Transverse colon (tissue), 4 donors: ENCODE results near the gene UTP18. TPM values are rescaled to one million over a fixed set of nuclear protein-coding genes. Genes with fewer than 3 reads are reported as not detected.
"Not testable (repeated sequence)": the region's sequence is repeated elsewhere in the genome, so short reads cannot be mapped to it uniquely, and the experiment has no call there.

ENCODE experiments used
- DNase-seq: peaks from one replicate; pipeline ENCODE4 v3.0.0-alpha.2; 2019
- H3K27ac ChIP-seq, 4 donors: fragments of 200-600 bp; sonication (generic); 2 replicates each; pipeline ENCODE4 v1.5.1; 2016 to 2018; ENCODE audit warnings: inconsistent platforms in 4 of 4
- H3K27me3 ChIP-seq: fragments of 200-600 bp; sonication (generic); 2 replicates; pipeline ENCODE4 v1.5.1; 2017; ENCODE audit warnings: inconsistent platforms
- H3K36me3 ChIP-seq, 4 donors: fragments of 200-600 bp; sonication (generic); 2 replicates each; pipeline ENCODE4 v1.5.1; 2017 to 2019; ENCODE audit warnings: inconsistent platforms in 4 of 4
- H3K4me1 ChIP-seq, 4 donors: fragments of 200-600 bp; sonication (generic); 2 replicates each; pipeline ENCODE4 v1.5.1; 2017 to 2020; ENCODE audit warnings: inconsistent platforms in 4 of 4
- H3K4me3 ChIP-seq, 4 donors: fragments of 200-600 bp; sonication (generic); 1 replicate in 1 of 4; 2 replicates in 3 of 4; pipeline versions ENCODE4 v1.5.1 to v1.6.1; 2017 to 2019; ENCODE audit warnings: inconsistent platforms in 4 of 4
- H3K9me3 ChIP-seq, 2 donors: fragments of 200-600 bp; sonication (generic); 2 replicates each; pipeline ENCODE4 v1.5.1; 2017 to 2019; ENCODE audit warnings: inconsistent platforms in 2 of 2
- CTCF ChIP-seq, 5 experiments: fragments of 200-600 bp in 3 of 5; fragments of 450-650 bp in 2 of 5; sonication (generic) in 3 of 5; IDR thresholded peaks; 1 replicate in 2 of 5; 2 replicates in 3 of 5; pipeline ENCODE4 v1.5.1; 2016 to 2017; ENCODE audit warnings: antibody characterized with exemption in 5 of 5, inconsistent platforms in 3 of 5, mild to moderate bottlenecking in 2 of 5, moderate library complexity in 1 of 5
- EP300 ChIP-seq: sonication (generic); formaldehyde crosslinking; IDR thresholded peaks from one replicate; pipeline ENCODE4 v1.6.1; 2017; ENCODE audit warnings: antibody characterized with exemption, low read depth
- POLR2A ChIP-seq: fragments of 450-650 bp; IDR thresholded peaks from one replicate; pipeline ENCODE4 v1.6.1; 2016; ENCODE audit warnings: antibody characterized with exemption, mild to moderate bottlenecking, moderate library complexity
- POLR2AphosphoS5 ChIP-seq, 3 donors: sonication (generic); formaldehyde crosslinking; IDR thresholded peaks; one replicate each; pipeline ENCODE4 v1.6.1; 2016; ENCODE audit warnings: antibody characterized with exemption in 3 of 3
- WGBS, 2 donors: methylation state at CpG; one replicate each; pipeline ENCODE4 v1.1.5; 2018; ENCODE audit warnings: low coverage in 1 of 2; 5-methylcytosine and 5-hydroxymethylcytosine counted together
- in situ Hi-C, 4 donors: fragments of 200-750 bp; cut with MboI; loops; one replicate each; pipeline versions ENCODE4 v1.15.0 to v1.15.1; 2017; ENCODE audit warnings: low sequenced_read_pairs in 3 of 4, low pct_ligation_motif_present in 1 of 4, low pct_unique_long_range_greater_than_20kb in 1 of 4
- intact Hi-C: fragments of 100-400 bp; cut with DNase I; formaldehyde crosslinking; loops from one replicate; pipeline ENCODE4 v1.15.1; 2023; ENCODE audit warnings: low total_unique reads
- total RNA-seq, 4 donors: library from RNA; depleted of rRNA; stranded (reverse); fragments of >200 nt; gene quantifications; one replicate each; pipeline ENCODE4 v1.1.0, GENCODE V29; 2016

The UTP18 gene
- total RNA-seq, 4 donors from 2014 or later: 13.1 to 33.0 (median 18.8) TPM

GRCh38 chr17:51224402-51225262 is 35.7 kb upstream of the UTP18 start:
- intact Hi-C loops (no loop called here), in situ Hi-C loops (no loop called here)
- WGBS, 2 donors: 42 to 44% methylated on average over 10 of the region's 10 CpGs
- DNase-seq: no peak
- no peak for TF ChIP-seq POLR2AphosphoS5 (IDR thresholded peaks at IDR 0.05)
- TF ChIP-seq EP300: no peak
- TF ChIP-seq CTCF (IDR thresholded peaks at IDR 0.05): no peak
- TF ChIP-seq POLR2A: no peak
- Histone ChIP-seq H3K27me3 (no peaks in the 10 kb centered on the region), H3K9me3 (no peaks in the 10 kb centered on the region), H3K36me3 (peaks cover 0 to 26% (median 11%) of the 10 kb centered on the region in 4 donors), H3K27ac (peak overlapping the region in 1 of 4 donors; percentile 34), H3K4me3 (no peak overlapping the region), H3K4me1 (peaks cover 0 to 21% (median 11%) of the 10 kb centered on the region in 4 donors)

DNA sequence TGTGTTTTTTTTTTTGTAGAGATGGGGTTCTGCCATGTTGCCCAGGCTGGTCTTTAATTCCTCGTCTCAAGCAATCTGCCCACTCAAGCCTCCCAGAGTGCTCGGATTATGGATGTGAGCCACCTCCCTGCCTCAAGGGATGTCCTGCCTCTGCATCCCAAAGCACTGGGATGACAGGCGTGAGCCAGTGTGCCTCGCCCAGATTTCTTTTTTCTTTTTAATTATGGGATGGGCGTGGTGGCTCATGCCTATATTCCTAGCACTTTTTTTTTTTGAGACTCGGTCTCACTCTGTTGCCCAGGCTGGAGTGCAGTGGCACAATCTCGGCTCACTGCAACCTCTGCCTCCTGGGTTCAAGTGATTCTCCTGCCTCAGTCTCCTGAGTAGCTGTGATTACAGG is 34.8 kb upstream of the UTP18 start:
- 56 to 77% methylated on average over 5 to 7 of the region's 7 CpGs for WGBS, 2 donors
- H3K4me3 ChIP-seq, DNase-seq, H3K27me3 ChIP-seq, intact Hi-C loops, in situ Hi-C loops, H3K9me3 ChIP-seq: not testable (repeated sequence)
- Histone ChIP-seq H3K36me3 (peaks cover 0 to 19% (median 7%) of the 10 kb centered on the region in 4 donors), H3K27ac (peak overlapping the region in 1 of 4 donors; percentile 34), H3K4me1 (peaks cover 0 to 21% (median 11%) of the 10 kb centered on the region in 4 donors)

- 72 to 78% methylated on average over 4 of the region's 4 CpGs for WGBS, 2 donors
- H3K4me1 ChIP-seq: peaks cover 0 to 21% (median 11%) of the 10 kb centered on the region in 4 donors
- TF ChIP-seq POLR2AphosphoS5 (IDR thresholded peaks at IDR 0.05) (no peak), CTCF (IDR thresholded peaks at IDR 0.05) (no peak), EP300 (no peak), POLR2A (no peak)
- in situ Hi-C loops (no loop called here), intact Hi-C loops (no loop called here)
- no peak overlapping the region for H3K27ac ChIP-seq
- H3K9me3 ChIP-seq: no peaks in the 10 kb centered on the region
- peaks cover 0 to 7% (median 1%) of the 10 kb centered on the region in 4 donors for H3K36me3 ChIP-seq
- H3K4me3 ChIP-seq: no peak overlapping the region
- DNase-seq: no peak
- no peaks in the 10 kb centered on the region for H3K27me3 ChIP-seq
Observed at GRCh38 chr17:51228161-51228560, 32.2 kb upstream of the UTP18 start.

GRCh38 chr17:51229889-51230288 is 30.5 kb upstream of the UTP18 start:
- no peak overlapping the region for H3K4me3 ChIP-seq
- no peaks in the 10 kb centered on the region for H3K27me3 ChIP-seq
- in situ Hi-C loops: no loop called here
- no peaks in the 10 kb centered on the region for H3K36me3 ChIP-seq
- no peaks in the 10 kb centered on the region for H3K9me3 ChIP-seq
- peaks cover 0 to 14% (median 6%) of the 10 kb centered on the region in 4 donors for H3K4me1 ChIP-seq
- 93 to 95% methylated on average over 3 of the region's 3 CpGs for WGBS, 2 donors
- TF ChIP-seq POLR2AphosphoS5 (IDR thresholded peaks at IDR 0.05) (no peak), CTCF (IDR thresholded peaks at IDR 0.05) (no peak), EP300 (no peak), POLR2A (no peak)
- DNase-seq: no peak
- intact Hi-C loops: no loop called here
- H3K27ac ChIP-seq: no peak overlapping the region
